HG03432 (cell line): ENCODE results near the gene COBL.

Experiments
- ATAC-seq: cut with Tn5 transposase; IDR thresholded peaks from one replicate; pipeline ENCODE4 v1.9.1; 2021; ENCODE audit warnings: mild to moderate bottlenecking, moderate library complexity; ENCODE audit not compliant: unreplicated experiment

The COBL gene

GRCh38 chr7:51316666-51317581, at the start of gene COBL:
COBL (minus strand) TSS chr7:51316809; CDS start chr7:51316633, 176 bp downstream.
- ATAC-seq = no peak

GRCh38 chr7:51366172-51366728, 49.6 kb upstream of the COBL start:
- ATAC-seq = no peak

GRCh38 chr7:51357821-51358220, 41.2 kb upstream of the COBL start:
- no peak for ATAC-seq

DNA sequence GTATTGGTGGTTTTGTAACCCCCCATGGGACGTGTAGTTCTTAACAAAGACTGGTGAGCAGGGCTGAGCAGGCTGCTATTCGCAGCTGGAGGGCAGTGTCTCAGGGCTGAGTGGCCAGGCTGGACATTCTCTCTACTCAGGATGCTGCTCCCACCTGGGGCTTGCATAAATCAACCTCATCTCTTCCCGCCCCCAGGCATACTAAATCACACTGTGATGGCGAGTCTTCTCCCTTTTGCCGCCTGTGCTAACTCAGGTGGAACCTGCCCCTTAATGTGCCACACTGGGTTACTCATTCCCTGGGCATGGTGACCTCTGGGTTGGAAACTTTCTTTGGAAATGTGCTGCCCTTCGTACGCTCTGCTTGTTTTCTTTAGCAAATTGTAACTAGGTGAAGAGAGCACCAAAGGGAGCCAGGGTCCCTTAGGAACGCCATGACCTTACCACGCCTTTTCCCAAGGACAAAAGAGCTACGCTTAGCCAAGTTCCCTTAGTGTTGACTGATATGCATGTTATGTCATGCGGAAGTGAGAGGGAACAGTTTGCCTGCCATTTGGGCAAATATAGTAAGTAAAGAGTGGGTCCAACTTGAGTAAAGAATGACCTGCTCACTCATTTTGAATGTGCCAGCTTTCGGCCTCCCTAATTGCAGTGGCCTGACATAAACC, 40.4 kb upstream of the COBL start:
- no peak for ATAC-seq

- no peak for ATAC-seq
Measured at GRCh38 chr7:51354897-51355296, 38.3 kb upstream of the COBL start.

- ATAC-seq = no peak
Measured at GRCh38 chr7:51354434-51354833, 37.8 kb upstream of the COBL start.

DNA sequence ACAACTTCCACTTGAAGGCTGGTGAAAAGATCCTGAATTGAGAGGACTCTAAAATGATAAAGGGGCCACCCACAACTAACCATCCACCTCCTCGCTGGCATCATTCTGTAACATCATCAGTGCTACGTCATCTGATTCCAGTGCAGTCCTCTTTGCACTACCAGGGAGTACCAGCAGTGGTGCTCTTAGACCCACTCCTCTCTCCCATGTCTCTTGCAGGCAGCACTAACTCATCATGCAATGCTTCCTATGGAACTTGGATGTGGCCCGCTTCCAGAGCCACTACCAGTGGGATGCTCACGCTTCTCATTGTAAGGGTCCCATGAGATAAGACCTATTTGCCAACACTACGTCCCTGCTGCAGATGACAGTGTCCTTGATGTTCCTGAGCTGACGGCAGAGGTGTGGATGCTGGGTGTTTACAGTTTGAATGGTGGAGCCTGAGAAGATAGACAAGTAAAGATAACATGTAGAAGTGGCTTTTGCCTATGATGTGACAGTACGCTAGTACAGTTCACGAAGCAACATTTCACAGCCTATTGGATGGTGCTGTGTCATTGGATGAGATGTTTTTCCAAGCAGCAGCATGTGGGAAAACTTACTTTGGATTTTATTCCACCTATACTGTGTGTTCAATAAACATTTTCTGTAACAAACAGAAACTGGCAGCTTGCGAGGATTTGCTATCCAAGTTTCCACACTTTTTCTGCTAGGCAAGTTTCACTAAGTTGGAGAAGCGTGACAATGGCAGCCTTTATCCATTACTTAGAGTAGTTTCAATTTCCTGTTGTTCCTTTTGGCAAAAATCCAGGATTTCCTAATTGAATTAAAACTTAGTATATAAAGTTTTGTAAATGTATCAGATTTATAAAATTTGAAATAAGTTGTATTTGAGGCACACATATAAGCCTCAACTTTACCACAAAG, 35.8 kb upstream of the COBL start:
- no peak for ATAC-seq

GRCh38 chr7:51351661-51352060, 35.1 kb upstream of the COBL start:
- no peak for ATAC-seq

GRCh38 chr7:51350546-51350896, 33.9 kb upstream of the COBL start:
- ATAC-seq = no peak

DNA sequence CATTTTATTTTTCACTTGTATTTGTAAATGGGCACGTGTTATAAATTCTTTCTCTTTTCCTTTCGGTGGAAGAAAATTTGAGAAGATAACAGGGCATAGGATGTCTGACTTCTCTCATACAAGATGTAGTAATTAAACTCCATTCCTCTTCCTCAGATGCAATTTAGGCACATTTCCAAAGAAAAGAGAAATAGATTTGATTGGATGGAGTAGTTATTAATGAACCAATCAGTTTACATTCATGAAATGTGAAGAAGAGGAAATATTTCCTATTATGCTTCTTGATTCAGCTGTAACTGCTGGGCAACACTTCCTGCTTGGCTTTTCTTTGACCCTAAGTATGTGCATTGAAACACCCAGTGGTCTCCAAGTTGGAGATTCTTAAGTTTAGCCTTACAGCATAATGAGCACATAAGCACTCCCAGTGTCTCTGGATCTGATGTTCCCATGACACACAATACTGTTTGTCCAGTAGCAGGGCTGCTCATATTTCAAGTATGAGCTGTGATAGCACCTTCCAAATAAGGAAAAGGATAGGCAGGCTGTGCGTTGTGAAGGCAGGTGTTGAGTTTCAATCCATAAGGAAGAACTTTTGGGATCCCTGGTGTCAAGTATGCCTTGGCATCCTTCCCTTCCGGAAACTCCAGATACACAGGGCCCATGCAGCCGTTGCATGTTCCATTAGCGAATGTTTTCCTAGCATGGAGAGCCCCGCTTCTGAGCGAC, 33.4 kb upstream of the COBL start:
- no peak for ATAC-seq

DNA sequence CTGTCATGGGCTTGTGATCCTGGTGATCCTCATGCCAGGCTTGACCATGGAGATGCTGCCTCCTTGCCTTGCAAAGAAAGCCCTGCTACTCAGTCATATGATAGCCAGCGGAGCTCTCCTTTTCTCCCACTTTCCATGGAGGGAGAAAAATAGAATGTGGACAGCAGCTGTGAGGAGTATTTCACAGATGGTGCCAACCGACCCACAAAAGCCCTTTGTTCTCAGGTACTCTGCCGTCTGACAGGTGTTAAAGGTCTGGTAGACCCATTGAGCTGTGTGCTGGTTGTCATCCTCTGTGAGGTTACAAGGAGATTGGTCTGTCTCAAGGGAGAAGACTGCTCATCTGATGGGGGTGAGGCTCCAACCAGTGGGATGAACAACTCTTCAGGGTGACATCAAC, 29.5 kb upstream of the COBL start:
- no peak for ATAC-seq

DNA sequence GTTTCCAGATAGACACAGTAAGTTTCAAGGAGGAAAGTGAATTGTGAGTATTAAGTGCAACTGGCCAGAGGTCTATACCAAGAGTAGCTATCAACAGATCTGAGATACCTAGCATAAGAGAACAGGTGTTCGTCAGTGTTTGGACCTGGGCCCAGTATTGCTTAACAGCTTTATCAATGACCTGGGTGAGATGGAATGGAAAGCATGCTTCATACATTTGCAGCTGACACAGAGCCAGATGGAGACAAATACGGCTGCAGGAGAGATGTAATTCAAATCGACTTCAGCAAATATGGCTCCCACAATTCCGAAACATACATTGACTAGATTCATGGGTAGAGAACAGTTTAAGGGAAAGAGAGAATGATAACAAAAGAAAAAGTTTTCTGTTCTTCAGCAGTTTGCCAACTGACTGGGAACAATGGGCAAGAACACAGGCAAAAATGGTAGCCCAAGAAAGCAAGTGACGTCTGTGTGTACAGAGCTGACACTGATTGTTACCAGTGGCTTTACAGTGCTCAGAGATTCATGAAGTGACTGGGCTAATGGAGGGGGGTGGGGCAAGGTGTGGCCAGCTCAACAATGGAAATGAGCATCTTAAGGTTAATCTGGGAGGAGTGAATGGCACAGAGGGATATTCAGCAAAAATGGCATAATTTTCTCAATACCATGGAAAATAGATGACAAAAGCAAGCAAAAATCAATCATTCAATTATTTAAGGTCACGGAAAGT, 28.0 kb upstream of the COBL start:
- ATAC-seq = no peak

GRCh38 chr7:51340936-51341335, 24.3 kb upstream of the COBL start:
- no peak for ATAC-seq

- ATAC-seq = no peak
Measured at GRCh38 chr7:51340029-51340838, 23.6 kb upstream of the COBL start.

DNA sequence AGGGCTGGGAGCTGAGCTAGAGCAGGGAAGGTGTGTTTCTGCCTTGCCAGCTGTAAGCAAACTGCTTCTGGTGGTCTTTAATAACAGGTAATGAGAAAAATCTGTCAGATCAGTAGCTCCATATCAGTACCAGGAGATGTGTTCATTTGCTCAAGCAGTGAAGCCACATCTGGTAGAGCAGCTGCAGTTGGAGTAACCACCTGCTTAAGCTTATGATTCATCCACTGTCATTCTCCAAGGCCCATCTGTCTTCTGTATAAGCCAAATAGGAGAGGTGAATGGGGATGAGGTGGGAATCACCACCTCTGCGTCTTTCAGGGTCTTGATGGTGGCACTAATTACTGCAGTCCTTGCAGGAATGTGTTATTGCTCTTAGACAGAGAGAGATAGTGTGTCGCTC, 18.4 kb upstream of the COBL start:
- no peak for ATAC-seq

DNA sequence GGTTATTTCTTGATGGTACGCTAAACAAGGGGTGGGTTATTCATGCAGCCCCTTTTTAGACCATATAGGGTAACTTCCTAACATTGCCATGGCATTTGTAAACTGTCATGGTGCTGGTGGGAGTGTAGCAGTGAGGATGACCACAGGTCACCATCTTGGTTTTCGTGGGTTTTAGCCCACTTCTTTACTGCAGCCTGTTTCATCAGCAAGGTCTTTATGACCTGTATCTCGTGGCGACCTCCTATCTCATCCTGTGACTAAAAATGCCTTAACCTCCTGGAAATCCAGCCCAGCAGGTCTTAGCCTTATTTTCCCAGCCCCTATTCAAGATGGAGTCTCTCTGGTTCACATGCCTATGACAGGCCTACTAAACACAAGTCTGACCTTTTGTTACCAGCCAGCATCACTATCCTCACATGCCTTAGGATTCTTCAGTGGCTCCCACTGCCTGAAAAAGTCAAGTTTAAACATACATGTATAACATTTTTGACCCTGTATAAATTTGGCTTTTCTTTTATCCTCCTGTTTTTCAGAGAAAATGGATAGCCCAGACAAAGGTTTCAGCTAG, 13.2 kb upstream of the COBL start:
- ATAC-seq = no peak

DNA sequence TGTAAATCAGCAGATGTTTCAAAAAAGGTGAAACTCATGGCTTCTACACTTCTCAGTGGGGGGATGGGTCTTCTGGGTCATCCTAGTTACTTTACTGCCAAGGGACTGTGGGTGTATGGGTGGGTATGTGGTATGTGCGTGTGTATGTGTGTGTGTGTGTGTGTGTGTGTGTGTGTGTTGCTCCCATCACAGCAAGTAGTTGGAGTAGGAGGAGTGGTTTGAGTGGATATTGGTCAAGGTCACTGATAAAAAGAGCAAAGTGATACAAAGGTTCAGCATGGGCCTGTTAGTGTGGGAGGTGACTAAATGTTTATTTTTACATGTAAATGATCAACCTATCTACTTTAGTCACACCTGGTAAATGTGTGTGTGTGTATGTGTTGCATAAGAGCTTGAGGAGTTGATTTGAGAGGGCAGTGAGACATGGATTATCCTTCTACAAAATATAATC, 11.8 kb upstream of the COBL start:
- ATAC-seq = no peak

- ATAC-seq = no peak
Measured at GRCh38 chr7:51327287-51327717, 10.7 kb upstream of the COBL start.
